Measurements from ENCODE around the gene MCEE. TPM values are rescaled to one million over a fixed set of nuclear protein-coding genes. Genes with fewer than 3 reads are reported as not detected.

The MCEE gene
- total RNA-seq, 1 experiment from 2014 or later: 16.2 TPM

GRCh38 chr2:71121479-71121878, 8.6 kb downstream of the MCEE start:
- Mint-ChIP-seq H3K36me3 (ENCODE audit: insufficient read depth, unreplicated experiment) (peaks cover 10% of the 10 kb centered on the region), H3K4me1 (ENCODE audit: low read depth, unreplicated experiment) (no peaks in the 10 kb centered on the region), H3K27me3 (ENCODE audit: unreplicated experiment) (no peaks in the 10 kb centered on the region), H3K4me3 (ENCODE audit: low read depth, unreplicated experiment) (no peak overlapping the region), H3K27ac (ENCODE audit: unreplicated experiment) (no peak overlapping the region), H3K9me3 (ENCODE audit: low read depth, unreplicated experiment) (no peaks in the 10 kb centered on the region)
- intact Hi-C loops (cut with micrococcal nuclease; ENCODE audit: unreplicated experiment): no loop called here
- CTCF ChIA-PET: no interaction called here
- no peak for DNase-seq
- no TSS peak for BruUV-seq (replicated peaks)
- no peak for TF ChIP-seq CTCF (IDR thresholded peaks at IDR 0.05; ENCODE audit: unreplicated experiment)

- H3K4me3 Mint-ChIP-seq (ENCODE audit: low read depth, unreplicated experiment): no peak overlapping the region
These were observed 9.8 kb downstream of the MCEE start for GRCh38 chr2:71120195-71120594.

GRCh38 chr2:71117063-71117462, 13.0 kb downstream of the MCEE start:
- CTCF ChIA-PET: no interaction called here

More at GRCh38 chr2:71120195-71120594, 9.8 kb downstream of the MCEE start:
- no peak for DNase-seq
- no TSS peak for BruUV-seq (replicated peaks)
- intact Hi-C loops (cut with micrococcal nuclease; ENCODE audit: unreplicated experiment): no loop called here
- no peak for TF ChIP-seq CTCF (IDR thresholded peaks at IDR 0.05; ENCODE audit: unreplicated experiment)
- no peaks in the 10 kb centered on the region for H3K4me1 Mint-ChIP-seq (ENCODE audit: low read depth, unreplicated experiment)
- peaks cover 10% of the 10 kb centered on the region for H3K36me3 Mint-ChIP-seq (ENCODE audit: insufficient read depth, unreplicated experiment)
- H3K9me3 Mint-ChIP-seq (ENCODE audit: low read depth, unreplicated experiment): no peaks in the 10 kb centered on the region
- H3K27me3 Mint-ChIP-seq (ENCODE audit: unreplicated experiment): no peaks in the 10 kb centered on the region
- CTCF ChIA-PET: no interaction called here
- no peak overlapping the region for H3K27ac Mint-ChIP-seq (ENCODE audit: unreplicated experiment)

GRCh38 chr2:71113843-71114242, 16.2 kb downstream of the MCEE start:
- Mint-ChIP-seq H3K27me3 (ENCODE audit: unreplicated experiment) (no peaks in the 10 kb centered on the region), H3K27ac (ENCODE audit: unreplicated experiment) (no peak overlapping the region)
- intact Hi-C loops (cut with micrococcal nuclease; ENCODE audit: unreplicated experiment): no loop called here

More at GRCh38 chr2:71117063-71117462, 13.0 kb downstream of the MCEE start:
- Mint-ChIP-seq H3K9me3 (ENCODE audit: low read depth, unreplicated experiment) (no peaks in the 10 kb centered on the region), H3K4me1 (ENCODE audit: low read depth, unreplicated experiment) (no peaks in the 10 kb centered on the region), H3K27me3 (ENCODE audit: unreplicated experiment) (no peaks in the 10 kb centered on the region), H3K27ac (ENCODE audit: unreplicated experiment) (no peak overlapping the region), H3K4me3 (ENCODE audit: low read depth, unreplicated experiment) (no peak overlapping the region), H3K36me3 (ENCODE audit: insufficient read depth, unreplicated experiment) (peaks cover 20% of the 10 kb centered on the region)
- BruUV-seq (replicated peaks): no TSS peak
- no peak for DNase-seq
- TF ChIP-seq CTCF (IDR thresholded peaks at IDR 0.05; ENCODE audit: unreplicated experiment): no peak
- intact Hi-C loops (cut with micrococcal nuclease; ENCODE audit: unreplicated experiment): no loop called here

More at GRCh38 chr2:71113843-71114242, 16.2 kb downstream of the MCEE start:
- Mint-ChIP-seq H3K4me1 (ENCODE audit: low read depth, unreplicated experiment) (no peaks in the 10 kb centered on the region), H3K9me3 (ENCODE audit: low read depth, unreplicated experiment) (no peaks in the 10 kb centered on the region), H3K36me3 (ENCODE audit: insufficient read depth, unreplicated experiment) (peaks cover 25% of the 10 kb centered on the region), H3K4me3 (ENCODE audit: low read depth, unreplicated experiment) (no peak overlapping the region)
- TF ChIP-seq CTCF (IDR thresholded peaks at IDR 0.05; ENCODE audit: unreplicated experiment): no peak
- CTCF ChIA-PET: interaction anchor here (0.7 kb wide), 1 partner anchor 9 kb away, joined by 4 read pairs; no protein-coding TSS in a partner anchor
- no peak for DNase-seq
- no TSS peak for BruUV-seq (replicated peaks)

All from Calu3 (cell line).